Stimulated activated memory B cell treated with anti-CD40 and anti-IgM and Interleukin-4, amounts not matched to agents 10 μg/mL and 1 μg/mL and 100 μg/mL, for 72 hours (primary cell): ENCODE results near the gene ADPRM.
"Not testable (repeated sequence)": the region's sequence is repeated elsewhere in the genome, so short reads cannot be mapped to it uniquely, and the experiment has no call there.

Experiments used
- ATAC-seq: fragments of 150-1000 bp; cut with Tn5 transposase; 2 replicates; pipeline ENCODE4 v1.10.0; 2021
- H3K27ac Mint-ChIP-seq: one replicate; pipeline ENCODE4 v1.8.0; 2022; ENCODE audit warnings: mild to moderate bottlenecking, mixed read lengths
- H3K27me3 Mint-ChIP-seq: one replicate; pipeline ENCODE4 v1.8.0; 2022; ENCODE audit warnings: mixed read lengths
- H3K36me3 Mint-ChIP-seq: one replicate; pipeline ENCODE4 v1.8.0; 2022; ENCODE audit warnings: mixed read lengths
- H3K4me1 Mint-ChIP-seq: one replicate; pipeline ENCODE4 v1.8.0; 2022; ENCODE audit warnings: mixed read lengths
- H3K4me3 Mint-ChIP-seq: one replicate; pipeline ENCODE4 v1.8.0; 2022; ENCODE audit warnings: mild to moderate bottlenecking, moderate library complexity, mixed read lengths
- H3K9me3 Mint-ChIP-seq: one replicate; pipeline ENCODE4 v1.8.0; 2022; ENCODE audit warnings: mixed read lengths

ADPRM gene

GRCh38 chr17:10728331-10728892 is 31.0 kb downstream of the ADPRM start:
- no peak overlapping the region for H3K4me3 Mint-ChIP-seq
- peaks cover 16% of the 10 kb centered on the region for H3K4me1 Mint-ChIP-seq
- H3K27me3 Mint-ChIP-seq, result peaks cover 9% of the 10 kb centered on the region
- no peak overlapping the region for H3K27ac Mint-ChIP-seq
- H3K9me3 Mint-ChIP-seq, result no peaks in the 10 kb centered on the region
- H3K36me3 Mint-ChIP-seq, result no peaks in the 10 kb centered on the region
- ATAC-seq, result no peak

GRCh38 chr17:10729334-10730193 is 32.2 kb downstream of the ADPRM start, which contains the start of gene TMEM220:
TMEM220 (minus strand) TSS chr17:10730023; CDS start chr17:10729851, 172 bp downstream.
- H3K36me3 Mint-ChIP-seq, result no peaks in the 10 kb centered on the region

GRCh38 chr17:10730247-10730646 is 32.9 kb downstream of the ADPRM start:
- ATAC-seq, H3K36me3 Mint-ChIP-seq, H3K27me3 Mint-ChIP-seq, H3K9me3 Mint-ChIP-seq: not testable (repeated sequence)
- peak overlapping the region; percentile 96 for H3K4me3 Mint-ChIP-seq
- peak overlapping the region; percentile 92 for H3K27ac Mint-ChIP-seq
- peaks cover 16% of the 10 kb centered on the region for H3K4me1 Mint-ChIP-seq

More at GRCh38 chr17:10729334-10730193, 32.2 kb downstream of the ADPRM start, which contains the start of gene TMEM220:
- peak within 1 kb of the TSS; percentile 96 for H3K4me3 Mint-ChIP-seq
- H3K9me3 Mint-ChIP-seq, result no peaks in the 10 kb centered on the region
- peaks cover 16% of the 10 kb centered on the region for H3K4me1 Mint-ChIP-seq
- peaks cover 9% of the 10 kb centered on the region for H3K27me3 Mint-ChIP-seq
- peak within 1 kb of the TSS; percentile 92 for H3K27ac Mint-ChIP-seq
- peak; percentile 81 for ATAC-seq

GRCh38 chr17:10731408-10731879 is 34.0 kb downstream of the ADPRM start:
- Mint-ChIP-seq H3K9me3 (no peaks in the 10 kb centered on the region), H3K36me3 (no peaks in the 10 kb centered on the region), H3K4me1 (peaks cover 16% of the 10 kb centered on the region), H3K4me3 (no peak overlapping the region), H3K27me3 (peaks cover 9% of the 10 kb centered on the region), H3K27ac (no peak overlapping the region)
- no peak for ATAC-seq

DNA sequence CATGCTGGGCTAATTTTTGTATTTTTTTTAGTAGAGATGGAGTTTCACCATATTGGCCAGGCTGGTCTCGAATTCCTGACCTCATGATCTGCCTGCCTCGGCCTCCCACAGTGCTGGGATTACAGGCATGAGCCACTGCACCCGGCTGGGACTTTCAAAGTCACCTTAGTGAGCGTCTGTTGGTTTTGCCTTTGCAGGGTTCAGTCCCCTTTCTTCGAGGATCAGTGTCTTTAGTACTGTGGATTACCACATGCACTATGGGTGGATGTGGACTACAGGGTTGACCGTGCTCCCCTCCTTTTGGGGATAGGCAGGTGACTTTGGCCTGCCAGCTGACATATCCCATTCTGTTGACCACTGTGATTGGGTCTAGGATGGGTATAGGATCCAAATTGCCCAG is 34.7 kb downstream of the ADPRM start:
- H3K27me3 Mint-ChIP-seq, H3K27ac Mint-ChIP-seq, H3K9me3 Mint-ChIP-seq, ATAC-seq, H3K4me3 Mint-ChIP-seq, H3K36me3 Mint-ChIP-seq: not testable (repeated sequence)
- peaks cover 18% of the 10 kb centered on the region for H3K4me1 Mint-ChIP-seq

DNA sequence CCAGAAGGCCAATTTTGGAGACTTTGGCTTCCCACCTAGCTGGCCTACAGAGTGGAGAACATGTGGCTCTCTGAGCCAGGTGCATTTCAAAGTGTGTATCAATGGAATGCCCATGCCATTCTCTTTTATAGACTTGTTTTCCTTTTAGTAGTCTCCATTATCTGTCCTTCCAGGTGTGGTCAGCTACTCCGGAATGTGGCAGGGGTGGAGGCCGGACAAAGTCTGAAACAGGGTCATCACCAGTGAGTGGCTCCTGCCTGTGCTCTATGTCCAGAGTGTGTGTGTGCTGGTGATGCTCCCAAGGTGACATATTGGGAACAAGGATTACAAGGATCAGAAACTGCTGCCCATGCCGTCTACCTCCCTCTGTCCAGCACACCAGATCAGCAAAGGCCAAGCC is 36.3 kb downstream of the ADPRM start:
- Mint-ChIP-seq H3K36me3 (no peaks in the 10 kb centered on the region), H3K4me3 (no peak overlapping the region), H3K9me3 (no peaks in the 10 kb centered on the region), H3K4me1 (peaks cover 21% of the 10 kb centered on the region), H3K27me3 (peaks cover 9% of the 10 kb centered on the region), H3K27ac (no peak overlapping the region)
- ATAC-seq, result no peak

DNA sequence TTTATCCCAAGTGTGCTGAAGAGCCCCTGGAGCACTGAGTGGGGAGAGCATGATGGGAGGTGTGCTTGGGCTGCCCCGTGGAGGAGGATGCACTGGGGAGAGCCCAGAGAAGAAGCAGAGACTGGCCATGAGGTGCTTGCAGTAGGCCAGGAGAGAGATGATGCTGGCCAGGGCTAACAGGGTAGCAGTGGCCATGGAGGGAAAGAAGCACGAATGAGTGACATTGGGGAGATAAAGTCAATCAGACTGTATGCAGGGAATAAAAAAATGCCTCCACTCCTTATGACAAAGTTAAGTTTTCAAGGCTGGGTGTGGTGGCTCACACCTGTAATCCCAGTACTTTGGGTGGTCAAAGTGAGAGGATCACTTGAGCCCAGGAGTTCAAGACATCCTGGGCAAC is 37.9 kb downstream of the ADPRM start:
- H3K4me3 Mint-ChIP-seq, result no peak overlapping the region
- H3K9me3 Mint-ChIP-seq, result no peaks in the 10 kb centered on the region
- ATAC-seq, result no peak

GRCh38 chr17:10735821-10736220 is 38.4 kb downstream of the ADPRM start:
- H3K36me3 Mint-ChIP-seq, result no peaks in the 10 kb centered on the region
- no peak for ATAC-seq
- H3K4me3 Mint-ChIP-seq, result no peak overlapping the region
- H3K4me1 Mint-ChIP-seq, result peaks cover 10% of the 10 kb centered on the region
- H3K27ac Mint-ChIP-seq, result no peak overlapping the region
- H3K9me3 Mint-ChIP-seq, result no peaks in the 10 kb centered on the region
- peaks cover 16% of the 10 kb centered on the region for H3K27me3 Mint-ChIP-seq

More for the DNA sequence above, 37.9 kb downstream of the ADPRM start:
- H3K27me3 Mint-ChIP-seq, result peaks cover 12% of the 10 kb centered on the region
- no peaks in the 10 kb centered on the region for H3K36me3 Mint-ChIP-seq
- no peak overlapping the region for H3K27ac Mint-ChIP-seq
- peaks cover 15% of the 10 kb centered on the region for H3K4me1 Mint-ChIP-seq

DNA sequence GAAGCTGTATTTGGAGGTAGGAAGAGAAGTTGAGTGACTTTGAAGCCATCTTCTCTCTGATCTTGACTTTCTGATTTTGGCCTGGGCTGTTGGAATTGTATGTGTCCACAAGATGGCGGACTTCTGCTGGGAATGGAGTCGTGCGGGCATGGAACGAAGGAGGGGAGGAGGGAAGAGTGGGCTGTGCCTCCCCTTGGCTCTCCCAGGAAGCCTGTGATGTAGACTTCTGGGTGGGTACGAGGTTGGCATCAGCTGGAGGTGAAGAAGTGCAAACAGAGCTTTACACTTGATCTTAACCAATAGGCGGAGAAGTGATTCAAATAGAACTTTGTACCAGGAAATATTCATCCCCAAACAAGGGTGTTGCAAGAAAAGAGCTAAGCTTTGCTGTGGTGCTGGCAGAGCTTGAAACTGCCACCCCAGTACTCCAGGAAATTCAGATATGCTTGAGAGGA is 39.8 kb downstream of the ADPRM start:
- peaks cover 19% of the 10 kb centered on the region for H3K27me3 Mint-ChIP-seq
- no peaks in the 10 kb centered on the region for H3K9me3 Mint-ChIP-seq
- ATAC-seq, result no peak
- H3K36me3 Mint-ChIP-seq, result no peaks in the 10 kb centered on the region
- no peak overlapping the region for H3K27ac Mint-ChIP-seq
- no peak overlapping the region for H3K4me3 Mint-ChIP-seq
- peaks cover 6% of the 10 kb centered on the region for H3K4me1 Mint-ChIP-seq

DNA sequence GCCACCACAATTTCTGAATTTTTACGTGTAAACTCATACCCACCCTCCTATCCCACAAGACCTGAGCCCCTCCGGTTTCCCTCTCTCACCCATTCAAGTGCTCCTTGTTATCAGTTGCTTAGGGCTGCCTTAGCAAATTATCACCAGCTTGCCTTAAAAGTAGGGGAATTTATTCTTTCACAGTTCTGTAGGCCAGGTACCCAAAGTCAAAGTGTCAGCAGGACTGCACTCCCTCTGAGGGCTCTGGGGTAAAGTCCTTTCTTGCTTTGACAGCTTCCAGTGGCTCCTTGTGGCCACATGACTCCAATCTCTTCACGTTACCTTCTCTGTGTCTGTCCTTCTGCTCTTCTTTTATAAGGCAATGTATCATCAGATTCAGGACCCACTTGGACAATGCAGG is 40.3 kb downstream of the ADPRM start:
- Mint-ChIP-seq H3K27ac (no peak overlapping the region), H3K36me3 (no peaks in the 10 kb centered on the region), H3K9me3 (no peaks in the 10 kb centered on the region), H3K4me3 (no peak overlapping the region), H3K27me3 (peaks cover 19% of the 10 kb centered on the region), H3K4me1 (peaks cover 6% of the 10 kb centered on the region)
- ATAC-seq, result no peak

- ATAC-seq, result no peak
- H3K27me3 Mint-ChIP-seq, result peaks cover 20% of the 10 kb centered on the region
- H3K9me3 Mint-ChIP-seq, result no peaks in the 10 kb centered on the region
- peaks cover 6% of the 10 kb centered on the region for H3K4me1 Mint-ChIP-seq
- no peak overlapping the region for H3K4me3 Mint-ChIP-seq
- H3K27ac Mint-ChIP-seq, result no peak overlapping the region
- H3K36me3 Mint-ChIP-seq, result no peaks in the 10 kb centered on the region
These were observed 41.3 kb downstream of the ADPRM start for GRCh38 chr17:10738521-10739258.

GRCh38 chr17:10739386-10739785 is 42.0 kb downstream of the ADPRM start:
- Mint-ChIP-seq H3K4me3 (no peak overlapping the region), H3K36me3 (no peaks in the 10 kb centered on the region), H3K4me1 (peaks cover 6% of the 10 kb centered on the region), H3K27ac (no peak overlapping the region), H3K9me3 (no peaks in the 10 kb centered on the region), H3K27me3 (peaks cover 27% of the 10 kb centered on the region)
- no peak for ATAC-seq

GRCh38 chr17:10741416-10742135 is 44.2 kb downstream of the ADPRM start:
- ATAC-seq, result peak; percentile 54
- Mint-ChIP-seq H3K4me1 (peaks cover 6% of the 10 kb centered on the region), H3K36me3 (no peaks in the 10 kb centered on the region)

DNA sequence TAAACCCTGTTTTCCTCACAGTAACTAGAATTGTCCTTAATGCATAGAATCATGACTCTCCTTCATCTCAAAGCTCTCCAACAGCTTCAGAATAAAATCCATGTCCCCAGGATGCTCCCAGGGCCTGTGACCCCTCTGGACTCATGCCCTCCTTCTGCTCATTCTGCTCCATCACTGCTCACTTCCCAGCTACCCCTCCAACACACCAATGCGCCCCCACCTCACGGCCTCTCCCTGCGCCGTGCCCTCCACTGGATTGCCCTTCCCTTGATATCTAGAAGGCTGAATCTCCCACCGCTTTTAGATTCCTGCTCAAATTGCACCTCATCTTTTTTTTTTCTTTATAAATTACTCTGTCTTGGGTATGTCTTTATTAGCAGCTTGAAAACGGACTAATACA is 45.0 kb downstream of the ADPRM start:
- Mint-ChIP-seq H3K9me3 (no peaks in the 10 kb centered on the region), H3K36me3 (no peaks in the 10 kb centered on the region), H3K27ac (no peak overlapping the region), H3K4me1 (no peaks in the 10 kb centered on the region), H3K27me3 (peaks cover 41% of the 10 kb centered on the region), H3K4me3 (no peak overlapping the region)
- ATAC-seq, result no peak

More at GRCh38 chr17:10741416-10742135, 44.2 kb downstream of the ADPRM start:
- H3K27ac Mint-ChIP-seq, result no peak overlapping the region
- H3K9me3 Mint-ChIP-seq, result no peaks in the 10 kb centered on the region
- no peak overlapping the region for H3K4me3 Mint-ChIP-seq
- peaks cover 34% of the 10 kb centered on the region for H3K27me3 Mint-ChIP-seq
